GM06990 (cell line): ENCODE data around the gene ATG16L2.
"Not testable (repeated sequence)": the region's sequence is repeated elsewhere in the genome, so short reads cannot be mapped to it uniquely, and the experiment has no call there.

ENCODE experiments used
- DNase-seq: peaks from one replicate; pipeline ENCODE4 v3.0.0-alpha.2; 2011; ENCODE audit not compliant: insufficient read length; ENCODE audit errors: extremely low read depth
- H3K27me3 ChIP-seq: replicated peaks from 2 replicates; pipeline ENCODE4 v1.6.0; 2011; ENCODE audit warnings: low read length; ENCODE audit not compliant: control insufficient read depth, insufficient read depth
- H3K36me3 ChIP-seq: 2 replicates; pipeline ENCODE4 v1.5.1; 2011; ENCODE audit warnings: low read length; ENCODE audit not compliant: control insufficient read depth, insufficient read depth
- H3K4me3 ChIP-seq: replicated peaks from 2 replicates; pipeline ENCODE4 v1.5.1; 2011; ENCODE audit warnings: low read depth, mild to moderate bottlenecking, control low read depth, low read length
- TF ChIP-seq, protein P1 (sequence below): IDR thresholded peaks from 2 replicates; pipeline ENCODE4 v1.5.1; 2011; ENCODE audit warnings: low read length, control low read depth, mild to moderate bottlenecking, inconsistent platforms; ENCODE audit not compliant: insufficient read depth, poor library complexity, severe bottlenecking

The ATG16L2 gene

DNA sequence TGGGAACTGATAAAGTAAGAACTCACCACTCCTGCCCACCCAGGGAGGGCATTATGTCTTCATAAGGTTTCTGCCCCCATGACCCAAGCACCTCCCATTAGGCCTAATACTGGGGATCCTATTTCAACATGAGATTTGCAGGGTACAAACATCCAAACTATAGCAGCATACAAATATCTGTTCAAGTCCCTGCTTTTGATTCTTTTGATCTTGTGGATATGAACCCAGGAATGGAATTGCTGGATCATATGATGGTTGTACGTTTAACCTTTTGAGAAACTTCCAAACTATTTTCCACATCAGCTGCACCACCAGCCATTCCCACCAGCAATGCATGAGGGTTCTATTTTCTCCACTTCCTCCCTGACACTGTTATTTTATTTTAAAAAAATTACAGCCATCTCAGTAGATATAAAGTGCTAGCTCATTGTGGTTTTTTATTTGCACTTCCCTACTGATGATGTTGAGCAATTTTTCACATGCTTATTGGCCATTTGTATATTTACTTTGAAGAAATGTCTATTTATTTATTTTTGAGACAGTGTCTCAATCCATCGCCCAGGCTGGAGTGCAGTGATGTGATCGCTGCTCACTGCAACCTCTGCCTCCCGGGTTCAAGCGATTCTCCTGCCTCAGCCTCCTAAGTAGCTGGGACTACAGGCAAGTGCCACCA is 7.1 kb upstream of the ATG16L2 start:
- Histone ChIP-seq H3K36me3 (peaks cover 6% of the 10 kb centered on the region), H3K27me3 (no peaks in the 10 kb centered on the region), H3K4me3 (no peak overlapping the region)
- TF ChIP-seq, protein P1, sequence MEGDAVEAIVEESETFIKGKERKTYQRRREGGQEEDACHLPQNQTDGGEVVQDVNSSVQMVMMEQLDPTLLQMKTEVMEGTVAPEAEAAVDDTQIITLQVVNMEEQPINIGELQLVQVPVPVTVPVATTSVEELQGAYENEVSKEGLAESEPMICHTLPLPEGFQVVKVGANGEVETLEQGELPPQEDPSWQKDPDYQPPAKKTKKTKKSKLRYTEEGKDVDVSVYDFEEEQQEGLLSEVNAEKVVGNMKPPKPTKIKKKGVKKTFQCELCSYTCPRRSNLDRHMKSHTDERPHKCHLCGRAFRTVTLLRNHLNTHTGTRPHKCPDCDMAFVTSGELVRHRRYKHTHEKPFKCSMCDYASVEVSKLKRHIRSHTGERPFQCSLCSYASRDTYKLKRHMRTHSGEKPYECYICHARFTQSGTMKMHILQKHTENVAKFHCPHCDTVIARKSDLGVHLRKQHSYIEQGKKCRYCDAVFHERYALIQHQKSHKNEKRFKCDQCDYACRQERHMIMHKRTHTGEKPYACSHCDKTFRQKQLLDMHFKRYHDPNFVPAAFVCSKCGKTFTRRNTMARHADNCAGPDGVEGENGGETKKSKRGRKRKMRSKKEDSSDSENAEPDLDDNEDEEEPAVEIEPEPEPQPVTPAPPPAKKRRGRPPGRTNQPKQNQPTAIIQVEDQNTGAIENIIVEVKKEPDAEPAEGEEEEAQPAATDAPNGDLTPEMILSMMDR, result no peak
- DNase-seq, result no peak

DNA sequence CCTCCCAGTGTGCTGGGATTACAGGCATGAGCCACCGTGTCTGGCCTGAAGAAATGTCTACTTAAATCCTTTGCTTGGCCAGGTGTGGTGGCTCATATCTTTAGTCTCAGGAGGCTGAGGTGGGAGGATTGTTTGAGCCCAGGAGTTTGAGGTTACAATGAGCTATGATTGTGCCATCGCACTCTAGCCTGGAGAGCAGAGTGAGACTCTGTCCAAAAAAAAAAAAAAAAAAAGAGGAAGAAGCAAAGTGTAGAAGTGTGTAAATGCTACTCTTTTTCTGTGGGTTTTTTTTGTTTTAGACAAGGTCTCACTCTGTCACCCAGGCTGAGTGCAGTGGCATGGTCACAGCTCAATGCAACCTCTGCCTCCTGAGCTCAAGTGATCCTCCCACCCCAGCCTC is 6.4 kb upstream of the ATG16L2 start:
- H3K36me3 ChIP-seq, result peaks cover 6% of the 10 kb centered on the region
- DNase-seq, result no peak
- H3K27me3 ChIP-seq, result no peaks in the 10 kb centered on the region
- TF ChIP-seq, protein P1, result no peak
- no peak overlapping the region for H3K4me3 ChIP-seq

- DNase-seq, result no peak
- Histone ChIP-seq H3K27me3 (no peaks in the 10 kb centered on the region), H3K4me3 (no peak overlapping the region), H3K36me3 (peaks cover 6% of the 10 kb centered on the region)
- TF ChIP-seq, protein P1, result no peak
Observed at GRCh38 chr11:72808331-72808798, 5.8 kb upstream of the ATG16L2 start.

DNA sequence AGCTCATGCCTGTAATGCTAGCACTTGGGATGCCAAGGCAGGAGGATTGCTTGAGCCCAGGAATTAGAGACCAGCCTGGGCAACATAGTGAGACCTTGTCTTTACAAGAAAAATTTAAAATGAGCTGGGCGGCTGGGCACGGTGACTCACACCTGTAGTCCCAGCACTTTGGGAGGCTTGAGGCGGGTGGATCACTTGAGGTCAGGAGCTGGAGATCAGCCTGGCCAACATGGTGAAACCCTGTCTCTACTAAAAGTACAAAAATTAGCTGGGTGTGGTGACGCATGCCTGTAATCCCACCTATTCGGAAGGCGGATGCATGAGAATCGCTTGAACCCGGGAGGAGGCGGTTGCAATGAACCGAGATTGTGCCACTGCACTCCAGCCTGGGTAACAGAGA is 2.5 kb upstream of the ATG16L2 start:
- DNase-seq, H3K36me3 ChIP-seq, H3K27me3 ChIP-seq: not testable (repeated sequence)
- peak overlapping the region; percentile 35 for H3K4me3 ChIP-seq

DNA sequence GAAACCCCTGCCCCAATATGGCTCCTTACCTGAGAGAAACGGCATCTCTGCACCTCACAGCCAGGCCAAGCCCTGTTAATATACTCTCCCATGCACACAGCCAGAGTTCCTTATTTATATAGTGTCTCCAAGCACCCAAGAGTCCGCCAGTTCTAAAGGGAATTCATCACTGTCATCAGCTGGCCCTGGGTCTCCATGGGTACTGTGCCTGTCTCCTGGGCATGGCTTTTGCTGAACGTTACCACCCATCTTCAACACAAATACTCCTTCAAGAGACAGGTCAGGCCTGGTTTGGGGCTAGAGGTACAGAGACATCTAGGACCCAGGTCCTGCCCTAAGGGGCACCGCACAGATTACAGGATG is 1.6 kb upstream of the ATG16L2 start:
- Histone ChIP-seq H3K36me3 (peaks cover 9% of the 10 kb centered on the region), H3K27me3 (no peaks in the 10 kb centered on the region), H3K4me3 (peak overlapping the region; percentile 96)
- DNase-seq, result peak; percentile 48
- TF ChIP-seq, protein P1, result no peak

- peak overlapping the region; percentile 96 for H3K4me3 ChIP-seq
- no peaks in the 10 kb centered on the region for H3K27me3 ChIP-seq
- peaks cover 14% of the 10 kb centered on the region for H3K36me3 ChIP-seq
- TF ChIP-seq, protein P1, result peak; percentile 85
- DNase-seq, result peak; percentile 69
Observed at GRCh38 chr11:72812967-72813739, 1.1 kb upstream of the ATG16L2 start.
